Testis (tissue), 3 donors: Measurements from ENCODE around the gene SOWAHB. TPM values are rescaled to one million over a fixed set of nuclear protein-coding genes. Genes with fewer than 3 reads are reported as not detected.
"Not testable (repeated sequence)": the region's sequence is repeated elsewhere in the genome, so short reads cannot be mapped to it uniquely, and the experiment has no call there.

Experiments
- DNase-seq: peaks from one replicate; pipeline ENCODE4 v3.0.0-alpha.2; 2019
- H3K27ac ChIP-seq, 2 donors: fragments of 200-600 bp; sonication (generic); one replicate each; pipeline ENCODE4 v1.5.1; 2019
- H3K27me3 ChIP-seq: fragments of 200-600 bp; sonication (generic); one replicate; pipeline ENCODE4 v1.5.1; 2019
- H3K36me3 ChIP-seq: fragments of 200-600 bp; sonication (generic); one replicate; pipeline ENCODE4 v1.5.1; 2017; ENCODE audit warnings: low read depth; ENCODE audit errors: missing control alignments
- H3K4me1 ChIP-seq: fragments of 200-600 bp; sonication (generic); one replicate; pipeline ENCODE4 v1.5.1; 2019
- H3K4me3 ChIP-seq, 2 donors: fragments of 200-600 bp; sonication (generic); one replicate each; pipeline ENCODE4 v1.5.1; 2017 to 2019
- H3K9me3 ChIP-seq: fragments of 200-600 bp; sonication (generic); one replicate; pipeline ENCODE4 v1.5.1; 2017
- CTCF ChIP-seq, 3 experiments: fragments of 450-650 bp in 2 of 3; fragments of 200-600 bp in 1 of 3; sonication (generic) in 1 of 3; IDR thresholded peaks; one replicate each; pipeline ENCODE4 v1.5.1; 2016 to 2019; ENCODE audit warnings: antibody characterized with exemption in 3 of 3, mild to moderate bottlenecking in 2 of 3, moderate library complexity in 1 of 3
- POLR2A ChIP-seq: fragments of 450-650 bp; IDR thresholded peaks from one replicate; pipeline ENCODE4 v1.6.1; 2017; ENCODE audit warnings: antibody characterized with exemption, mild to moderate bottlenecking, moderate library complexity
- WGBS, 2 donors: methylation state at CpG; one replicate each; pipeline ENCODE4 v1.1.5; 2018; 5-methylcytosine and 5-hydroxymethylcytosine counted together
- intact Hi-C: fragments of 100-400 bp; cut with DNase I; formaldehyde crosslinking; loops from one replicate; pipeline ENCODE4 v1.15.1; 2023; ENCODE audit warnings: low total_unique reads
- polyA plus RNA-seq: library from polyadenylated mRNA; stranded (reverse); fragments of 350-450 nt; fragmentation: Illumina TruSeq; extraction: RNeasy Lipid Tissue Mini Kit (QIAGEN cat#74804); gene quantifications from one replicate; pipeline ENCODE4 v1.2.3, GENCODE V29; 2014; ENCODE audit warnings: low read depth, low replicate concordance; ENCODE audit not compliant: insufficient read depth
- total RNA-seq, 2 donors: library from RNA; depleted of rRNA; stranded (reverse); fragments of >200 nt; gene quantifications; one replicate each; pipeline ENCODE4 v1.2.3, GENCODE V29; 2016

SOWAHB gene
- total and polyA plus RNA-seq, 3 donors from 2014 or later = 0.08 to 0.21 (median 0.12) TPM

GRCh38 chr4:76879731-76880364 lies 18.1 kb downstream of the SOWAHB start:
- Histone ChIP-seq H3K4me3 (no peak overlapping the region), H3K27ac (no peak overlapping the region), H3K9me3 (no peaks in the 10 kb centered on the region), H3K4me1 (no peaks in the 10 kb centered on the region), H3K36me3 (no peaks in the 10 kb centered on the region), H3K27me3 (no peaks in the 10 kb centered on the region)
- WGBS, 2 donors = 92 to 93% methylated on average over 3 of the region's 3 CpGs
- TF ChIP-seq POLR2A (no peak), CTCF (IDR thresholded peaks at IDR 0.05) (no peak)
- intact Hi-C loops = no loop called here
- no peak for DNase-seq

- H3K27me3 ChIP-seq, H3K36me3 ChIP-seq, H3K4me3 ChIP-seq, DNase-seq, H3K27ac ChIP-seq, H3K9me3 ChIP-seq, H3K4me1 ChIP-seq, intact Hi-C loops: not testable (repeated sequence)
- WGBS, 2 donors = 70 to 77% methylated on average over 3 of the region's 3 CpGs
Measured at GRCh38 chr4:76878641-76879165, 19.2 kb downstream of the SOWAHB start.

- no peak overlapping the region for H3K4me3 ChIP-seq
- no peak overlapping the region for H3K27ac ChIP-seq
- WGBS, 2 donors = 51 to 58% methylated on average over 4 of the region's 4 CpGs
- H3K36me3 ChIP-seq = no peaks in the 10 kb centered on the region
- H3K9me3 ChIP-seq = no peaks in the 10 kb centered on the region
- H3K4me1 ChIP-seq = no peaks in the 10 kb centered on the region
- no peaks in the 10 kb centered on the region for H3K27me3 ChIP-seq
- TF ChIP-seq POLR2A (no peak), CTCF (IDR thresholded peaks at IDR 0.05) (no peak)
- no peak for DNase-seq
- intact Hi-C loops = no loop called here
Measured at GRCh38 chr4:76874176-76874575, 23.8 kb downstream of the SOWAHB start.

- intact Hi-C loops = no loop called here
Measured at GRCh38 chr4:76873495-76873894, 24.4 kb downstream of the SOWAHB start.

GRCh38 chr4:76872556-76872955 lies 25.4 kb downstream of the SOWAHB start:
- Histone ChIP-seq H3K4me1 (no peaks in the 10 kb centered on the region), H3K9me3 (no peaks in the 10 kb centered on the region), H3K27me3 (no peaks in the 10 kb centered on the region), H3K4me3 (no peak overlapping the region), H3K27ac (no peak overlapping the region), H3K36me3 (no peaks in the 10 kb centered on the region)
- TF ChIP-seq CTCF (IDR thresholded peaks at IDR 0.05) (no peak), POLR2A (no peak)
- intact Hi-C loops = no loop called here
- no peak for DNase-seq

More at GRCh38 chr4:76873495-76873894, 24.4 kb downstream of the SOWAHB start:
- no peak for TF ChIP-seq POLR2A
- no peak for TF ChIP-seq CTCF (IDR thresholded peaks at IDR 0.05)
- Histone ChIP-seq H3K36me3 (no peaks in the 10 kb centered on the region), H3K27me3 (no peaks in the 10 kb centered on the region), H3K4me3 (no peak overlapping the region), H3K9me3 (no peaks in the 10 kb centered on the region), H3K4me1 (no peaks in the 10 kb centered on the region), H3K27ac (no peak overlapping the region)
- 50 to 80% methylated on average over 1 of the region's 1 CpG for WGBS, 2 donors
- no peak for DNase-seq

- H3K36me3 ChIP-seq, H3K9me3 ChIP-seq, DNase-seq, H3K27ac ChIP-seq, intact Hi-C loops, H3K27me3 ChIP-seq, H3K4me3 ChIP-seq, H3K4me1 ChIP-seq: not testable (repeated sequence)
- 89 to 94% methylated on average over 4 of the region's 4 CpGs for WGBS, 2 donors
Measured at GRCh38 chr4:76868780-76869179, 29.2 kb downstream of the SOWAHB start.
